LoVo (cell line): ENCODE results near the gene ALG3.

Experiments used
- DNase-seq: peaks from one replicate; pipeline ENCODE4 v3.0.0-alpha.2; 2016; ENCODE audit warnings: low spot score

The ALG3 gene

DNA sequence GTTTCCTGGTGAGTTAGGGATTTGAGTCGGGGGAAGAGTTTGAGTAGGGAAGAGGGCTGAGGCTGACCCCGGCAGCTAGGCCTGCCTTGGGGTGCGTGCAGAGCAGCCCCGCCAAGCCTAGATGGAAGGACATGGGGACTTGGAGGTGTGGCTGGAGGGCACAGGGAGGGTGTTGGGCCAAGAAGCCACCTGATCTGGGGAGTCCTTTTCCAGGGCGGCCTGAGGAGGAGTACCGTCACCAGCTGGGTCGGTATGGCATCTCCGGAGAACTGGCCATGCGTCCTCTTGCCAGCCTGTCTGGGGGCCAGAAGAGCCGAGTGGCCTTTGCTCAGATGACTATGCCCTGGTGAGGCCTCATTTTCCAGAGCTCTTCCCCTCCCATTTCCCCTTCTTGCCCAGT, 55.9 kb downstream of the ALG3 start:
- DNase-seq: no peak
